HEK293 (cell line): Measurements from ENCODE around the gene PTPRN.

Experiments
- AEBP2 ChIP-seq: fragments of 450-650 bp; formaldehyde crosslinking; IDR thresholded peaks from 2 replicates; pipeline ENCODE4 v1.5.1; 2016; ENCODE audit warnings: missing biosample characterization, missing genetic modification characterization, borderline replicate concordance
- PBX3 ChIP-seq: sonication (generic); formaldehyde crosslinking; IDR thresholded peaks from 2 replicates; pipeline ENCODE4 v1.8.1; 2022; ENCODE audit warnings: mild to moderate bottlenecking, moderate library complexity, missing genetic modification reagents
- REST ChIP-seq: fragments of 450-650 bp; formaldehyde crosslinking; IDR thresholded peaks from 2 replicates; pipeline ENCODE4 v1.5.1; 2016; ENCODE audit warnings: missing biosample characterization, missing genetic modification characterization
- TRIM28 ChIP-seq: IDR thresholded peaks from 2 replicates; pipeline ENCODE4 v1.6.1; 2011; ENCODE audit warnings: low read length, control low read depth, borderline replicate concordance
- ZNF114 ChIP-seq: fragments of 450-650 bp; formaldehyde crosslinking; IDR thresholded peaks from 2 replicates; pipeline ENCODE4 v1.5.0; 2017; ENCODE audit warnings: missing biosample characterization, missing genetic modification characterization
- ZNF629 ChIP-seq: fragments of 450-650 bp; formaldehyde crosslinking; IDR thresholded peaks from 2 replicates; pipeline ENCODE4 v1.5.1; 2017; ENCODE audit warnings: missing biosample characterization, missing genetic modification characterization
- TF ChIP-seq, protein P1 (sequence below): fragments of 450-650 bp; formaldehyde crosslinking; IDR thresholded peaks from 2 replicates; pipeline ENCODE4 v1.5.1; 2016; ENCODE audit warnings: missing biosample characterization, missing genetic modification characterization

- TF ChIP-seq, protein P1, sequence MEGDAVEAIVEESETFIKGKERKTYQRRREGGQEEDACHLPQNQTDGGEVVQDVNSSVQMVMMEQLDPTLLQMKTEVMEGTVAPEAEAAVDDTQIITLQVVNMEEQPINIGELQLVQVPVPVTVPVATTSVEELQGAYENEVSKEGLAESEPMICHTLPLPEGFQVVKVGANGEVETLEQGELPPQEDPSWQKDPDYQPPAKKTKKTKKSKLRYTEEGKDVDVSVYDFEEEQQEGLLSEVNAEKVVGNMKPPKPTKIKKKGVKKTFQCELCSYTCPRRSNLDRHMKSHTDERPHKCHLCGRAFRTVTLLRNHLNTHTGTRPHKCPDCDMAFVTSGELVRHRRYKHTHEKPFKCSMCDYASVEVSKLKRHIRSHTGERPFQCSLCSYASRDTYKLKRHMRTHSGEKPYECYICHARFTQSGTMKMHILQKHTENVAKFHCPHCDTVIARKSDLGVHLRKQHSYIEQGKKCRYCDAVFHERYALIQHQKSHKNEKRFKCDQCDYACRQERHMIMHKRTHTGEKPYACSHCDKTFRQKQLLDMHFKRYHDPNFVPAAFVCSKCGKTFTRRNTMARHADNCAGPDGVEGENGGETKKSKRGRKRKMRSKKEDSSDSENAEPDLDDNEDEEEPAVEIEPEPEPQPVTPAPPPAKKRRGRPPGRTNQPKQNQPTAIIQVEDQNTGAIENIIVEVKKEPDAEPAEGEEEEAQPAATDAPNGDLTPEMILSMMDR (tag by site-specific recombination), result no peak
- no peak for TF ChIP-seq REST (tag by site-specific recombination)
- no peak for TF ChIP-seq PBX3 (CRISPR knock-in tag)
- no peak for TF ChIP-seq AEBP2
- TF ChIP-seq TRIM28, result no peak
- TF ChIP-seq ZNF114, result no peak
- no peak for TF ChIP-seq ZNF629
Measured at GRCh38 chr2:219302412-219302968, 6.7 kb downstream of the PTPRN start.
